HG03460 (cell line): ENCODE results near the gene FNDC3A.

Experiments
- ATAC-seq: cut with Tn5 transposase; IDR thresholded peaks from one replicate; pipeline ENCODE4 v1.9.1; 2021; ENCODE audit not compliant: unreplicated experiment

The FNDC3A gene

GRCh38 chr13:49213997-49214916 lies 238.5 kb downstream of the FNDC3A start:
- no peak for ATAC-seq

DNA sequence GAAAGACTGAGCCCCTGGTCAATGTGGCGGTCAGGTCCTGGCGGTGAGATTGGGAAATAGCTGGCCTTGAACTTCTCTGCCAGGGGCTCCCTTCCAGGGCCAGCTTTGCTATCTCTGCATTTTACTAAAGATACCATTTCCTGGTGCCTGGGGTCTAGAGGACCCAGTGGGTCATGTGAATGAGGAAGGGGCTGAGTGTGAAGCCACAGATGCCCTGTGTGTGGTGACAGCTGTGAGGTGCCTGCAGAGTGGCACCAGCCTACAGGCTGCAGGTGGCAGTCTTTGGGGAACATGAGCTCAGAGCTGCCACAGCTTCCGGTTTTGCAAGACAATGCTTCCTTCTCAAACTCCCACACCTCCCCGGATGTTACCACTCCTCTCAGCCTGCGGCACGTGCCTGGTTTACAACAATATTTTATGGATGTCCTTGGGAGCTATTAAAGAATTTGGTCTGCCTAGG lies 239.2 kb downstream of the FNDC3A start:
- ATAC-seq: peak; percentile 79

- ATAC-seq: no peak
These were observed 240.6 kb downstream of the FNDC3A start for GRCh38 chr13:49216334-49216733.

DNA sequence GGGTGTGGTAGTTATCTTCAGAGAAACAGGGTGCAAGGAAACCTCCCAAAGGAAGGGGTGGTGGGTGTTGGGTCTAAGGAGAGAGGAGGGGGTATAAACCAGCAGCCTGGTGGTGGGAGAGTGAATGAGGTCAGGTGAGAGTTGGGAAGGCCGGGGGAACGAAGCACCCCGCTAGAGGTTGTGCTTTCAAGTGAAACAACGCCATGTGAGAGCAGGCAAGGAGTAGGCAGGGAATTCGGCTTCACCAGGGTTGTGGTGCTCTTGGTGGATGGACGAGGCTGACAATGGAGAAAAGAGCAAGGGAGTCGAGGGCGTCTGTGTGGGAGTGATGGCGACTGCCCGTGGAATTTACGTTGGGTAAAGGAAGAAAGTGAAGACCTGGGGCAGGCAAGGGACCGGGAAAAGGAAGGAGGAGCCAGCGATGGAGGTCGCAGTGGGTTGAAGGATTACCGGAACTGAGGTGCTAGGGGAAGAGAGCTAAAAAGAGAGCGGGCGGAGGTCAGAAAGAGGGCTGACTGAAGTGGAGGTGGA lies 242.3 kb downstream of the FNDC3A start:
- ATAC-seq: no peak

- ATAC-seq: no peak
These were observed 242.9 kb downstream of the FNDC3A start for GRCh38 chr13:49218493-49219051.

DNA sequence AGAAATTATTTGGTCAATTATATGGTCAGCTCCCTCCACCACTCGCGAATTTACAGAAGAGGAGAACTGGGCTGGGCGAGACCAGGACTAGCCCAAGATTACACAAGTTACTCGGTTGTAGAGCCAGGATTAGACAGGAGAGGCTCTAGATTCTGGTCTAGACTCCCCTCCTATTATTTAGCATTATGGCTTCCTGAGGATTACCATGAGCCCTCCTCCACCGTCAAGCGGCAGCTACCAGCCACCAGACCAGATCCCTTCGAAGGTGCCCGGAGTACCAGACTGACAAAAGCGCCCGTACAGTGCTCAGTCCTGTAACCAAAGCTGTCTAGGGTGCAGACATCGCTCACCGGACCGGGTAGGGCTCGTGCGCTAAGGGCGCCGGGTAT lies 243.9 kb downstream of the FNDC3A start:
- no peak for ATAC-seq

GRCh38 chr13:49220036-49220855 lies 244.5 kb downstream of the FNDC3A start, which contains the start of gene MLNR:
TSS of gene MLNR (plus strand) at chr13:49220338. CDS start at chr13:49220338, 0 bp downstream.
- no peak for ATAC-seq

GRCh38 chr13:49220856-49221589 lies 245.3 kb downstream of the FNDC3A start:
- ATAC-seq: no peak

DNA sequence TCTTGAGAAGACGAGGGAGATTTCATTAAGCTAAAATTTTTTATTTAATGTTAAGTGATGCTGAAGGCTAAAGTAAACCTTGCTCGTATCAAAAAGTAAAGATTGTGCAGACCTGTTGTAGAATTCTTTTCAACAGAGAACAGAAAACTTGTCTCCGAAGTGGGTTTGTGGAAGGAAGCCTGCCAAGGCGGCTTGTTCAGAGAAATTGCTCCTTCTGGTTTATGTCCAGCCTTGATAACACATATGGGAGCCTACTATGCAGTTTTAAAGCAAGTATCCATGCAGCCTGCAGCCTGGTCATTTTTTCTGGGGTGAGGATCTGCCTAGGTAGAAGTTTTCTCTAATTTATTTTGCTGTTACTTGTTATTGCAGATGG lies 245.9 kb downstream of the FNDC3A start:
- ATAC-seq: no peak

DNA sequence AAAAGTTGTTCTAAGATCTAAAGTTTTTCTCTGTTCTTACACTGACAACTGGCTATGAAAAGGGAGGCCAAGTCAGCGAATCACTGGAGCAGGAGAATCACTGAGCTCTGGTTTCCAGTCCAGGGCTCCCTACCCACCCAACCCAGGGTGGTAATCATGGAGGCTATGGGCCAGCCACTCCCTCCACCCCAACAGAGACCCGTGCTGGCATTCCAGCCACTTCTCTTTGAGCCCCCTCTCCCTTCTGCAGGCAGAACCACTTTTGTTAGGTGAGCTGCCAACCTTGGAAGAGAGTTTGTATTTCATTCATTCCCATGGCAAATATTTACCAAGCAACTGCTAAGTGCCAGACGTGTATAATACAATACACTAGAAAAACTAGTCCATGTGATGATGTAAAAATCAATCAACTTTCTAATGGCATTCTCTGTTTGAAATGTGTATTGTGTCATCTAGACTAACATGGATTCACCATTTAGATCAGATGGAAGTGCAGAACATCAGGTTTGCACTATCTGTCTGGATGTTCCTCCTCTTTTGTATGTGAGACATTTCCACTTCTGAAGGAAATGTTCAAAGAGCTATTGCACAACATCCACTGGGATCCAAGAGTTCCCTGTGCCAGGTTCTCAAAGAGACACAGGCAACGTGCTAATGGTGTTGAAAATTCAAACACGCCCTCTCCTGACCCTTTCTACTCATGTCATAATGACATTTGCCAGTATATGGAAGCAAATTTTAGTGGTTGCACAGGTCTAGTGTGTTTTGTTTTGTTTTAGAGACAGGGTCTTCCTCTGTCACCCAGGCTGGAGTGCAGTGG lies 249.7 kb downstream of the FNDC3A start:
- ATAC-seq: no peak

DNA sequence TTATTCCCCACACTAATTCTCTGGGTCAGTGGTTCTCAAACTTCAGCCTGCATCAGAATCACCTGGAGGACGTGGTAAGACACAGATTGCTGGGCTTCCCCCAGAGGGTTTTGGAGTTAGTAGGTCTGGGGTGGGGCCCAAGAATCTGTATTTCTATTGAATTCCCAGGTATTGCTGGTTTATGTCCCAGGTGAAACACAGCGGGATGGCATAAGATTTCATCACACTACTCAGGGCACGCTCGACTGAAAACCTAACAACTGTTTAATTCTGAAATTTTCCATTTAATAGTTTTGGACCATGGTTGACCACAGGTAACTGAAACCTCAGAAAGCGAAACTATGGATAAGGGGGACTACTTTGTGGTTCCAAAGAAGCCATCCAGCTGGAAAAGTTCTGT lies 250.9 kb downstream of the FNDC3A start:
- no peak for ATAC-seq

DNA sequence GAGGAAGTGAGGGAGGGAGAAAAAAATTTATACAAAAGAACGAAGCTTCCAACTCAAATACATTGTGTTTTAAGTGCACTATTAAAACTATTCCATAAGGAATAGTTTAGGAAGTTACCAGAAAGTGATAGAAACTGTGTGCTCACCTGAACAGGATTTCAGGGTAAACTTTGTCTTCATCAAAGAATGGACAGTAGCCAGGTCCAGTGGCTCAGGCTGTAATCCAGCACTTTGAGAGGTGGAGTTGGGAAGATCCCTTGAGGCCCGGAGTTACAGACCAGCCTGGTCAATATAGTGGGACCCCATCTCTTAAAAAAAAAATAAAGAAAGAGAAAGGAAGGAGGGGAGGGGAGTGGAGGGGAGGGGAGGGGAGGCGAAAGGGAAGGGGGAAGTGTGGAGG lies 259.0 kb downstream of the FNDC3A start:
- no peak for ATAC-seq

GRCh38 chr13:49235856-49236431 lies 260.2 kb downstream of the FNDC3A start:
- ATAC-seq: no peak

GRCh38 chr13:49238621-49239020 lies 262.9 kb downstream of the FNDC3A start:
- ATAC-seq: no peak

DNA sequence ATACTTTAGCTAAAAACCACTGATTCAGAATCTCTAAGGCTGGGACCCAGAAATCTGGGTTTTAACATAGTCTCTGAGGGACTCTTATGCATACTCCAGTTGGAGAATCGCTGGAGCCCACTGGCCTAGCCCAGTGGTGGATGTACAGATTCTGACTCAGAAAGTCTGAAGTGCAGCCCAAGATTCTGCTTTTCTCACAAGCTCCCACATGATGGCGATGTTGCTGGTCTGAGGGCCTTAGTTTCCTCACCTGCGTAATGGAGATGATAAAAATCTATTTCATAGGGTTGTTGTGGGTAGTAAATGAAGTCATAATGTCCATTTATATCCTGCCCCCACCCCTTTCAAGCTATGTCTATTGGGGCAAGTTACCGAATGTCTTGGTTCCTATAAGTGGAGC lies 264.3 kb downstream of the FNDC3A start:
- no peak for ATAC-seq

DNA sequence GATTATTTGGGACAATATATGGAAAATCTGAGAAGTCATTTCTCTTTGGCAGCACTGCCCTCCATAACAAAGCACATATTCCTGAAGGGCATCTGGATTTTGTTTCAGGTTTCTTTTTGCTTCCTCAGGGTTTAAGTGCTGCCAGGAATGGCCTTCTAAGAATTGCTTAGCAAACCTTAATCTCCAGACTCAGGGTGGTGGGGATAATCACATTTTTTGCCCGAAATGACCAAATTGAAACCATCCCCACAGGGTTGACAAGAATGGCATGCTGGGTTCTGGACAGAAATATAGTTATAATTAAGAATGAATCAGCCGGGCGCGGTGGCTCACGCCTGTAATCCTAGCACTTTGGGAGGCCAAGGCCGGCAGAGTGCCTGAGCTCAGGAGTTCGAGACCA lies 265.6 kb downstream of the FNDC3A start:
- no peak for ATAC-seq

- ATAC-seq: no peak
These were observed 269.4 kb downstream of the FNDC3A start for GRCh38 chr13:49245101-49245500.

GRCh38 chr13:49246850-49247642 lies 271.3 kb downstream of the FNDC3A start:
- peak; percentile 38 for ATAC-seq
